SK-N-SH treated with all-trans-retinoic acid at 6 μM for 48 hours (cell line): ENCODE data around the gene VAT1L.

ENCODE experiments used
- ATAC-seq: fragments of 200-7000 bp; cut with Tn5 transposase; 3 replicates; pipeline ENCODE4 v1.9.1; 2020; ENCODE audit warnings: mild to moderate bottlenecking, moderate library complexity
- ARNTL ChIP-seq: fragments of 450-650 bp; formaldehyde crosslinking; IDR thresholded peaks from 2 replicates; pipeline ENCODE4 v1.5.0; 2020; ENCODE audit warnings: low read depth, mild to moderate bottlenecking, moderate library complexity, borderline replicate concordance
- BACH2 ChIP-seq: fragments of 250-450 bp; sonication (Bioruptor Pico); IDR thresholded peaks from 2 replicates; pipeline ENCODE4 v1.9.0; 2021; ENCODE audit warnings: mild to moderate bottlenecking, borderline replicate concordance
- CSDC2 ChIP-seq: fragments of 250-450 bp; sonication (Bioruptor Pico); IDR thresholded peaks from 2 replicates; pipeline ENCODE4 v1.5.0; 2020; ENCODE audit warnings: mild to moderate bottlenecking, moderate library complexity
- CSRNP3 ChIP-seq: fragments of 250-450 bp; sonication (Bioruptor Pico); IDR thresholded peaks from 2 replicates; pipeline ENCODE4 v1.5.1; 2021; ENCODE audit warnings: mild to moderate bottlenecking, moderate library complexity
- ESRRG ChIP-seq: fragments of 250-450 bp; sonication (Bioruptor Pico); IDR thresholded peaks from 2 replicates; pipeline ENCODE4 v1.6.1; 2021; ENCODE audit warnings: mild to moderate bottlenecking
- GLIS3 ChIP-seq: fragments of 250-450 bp; sonication (Bioruptor Pico); IDR thresholded peaks from 2 replicates; pipeline ENCODE4 v1.5.0; 2020; ENCODE audit warnings: mild to moderate bottlenecking, moderate library complexity
- OSR1 ChIP-seq: fragments of 250-450 bp; sonication (Bioruptor Pico); IDR thresholded peaks from 2 replicates; pipeline ENCODE4 v1.8.0; 2022; ENCODE audit warnings: moderate library complexity, mild to moderate bottlenecking, inconsistent platforms
- PATZ1 ChIP-seq: fragments of 250-450 bp; sonication (Bioruptor Pico); IDR thresholded peaks from 2 replicates; pipeline ENCODE4 v1.8.0; 2020; ENCODE audit warnings: mild to moderate bottlenecking, moderate library complexity, borderline replicate concordance
- POU6F1 ChIP-seq: fragments of 250-450 bp; sonication (Bioruptor Pico); IDR thresholded peaks from 2 replicates; pipeline ENCODE4 v1.8.0; 2021; ENCODE audit warnings: low read depth, mild to moderate bottlenecking, moderate library complexity, borderline replicate concordance
- PPARA ChIP-seq: fragments of 250-450 bp; sonication (Bioruptor Pico); IDR thresholded peaks from 2 replicates; pipeline ENCODE4 v1.5.0; 2020; ENCODE audit warnings: mild to moderate bottlenecking, borderline replicate concordance
- RARB ChIP-seq: fragments of 250-450 bp; sonication (Bioruptor Pico); IDR thresholded peaks from 2 replicates; pipeline ENCODE4 v1.8.0; 2021; ENCODE audit warnings: mild to moderate bottlenecking, moderate library complexity
- TCF4 ChIP-seq: fragments of 250-450 bp; sonication (Bioruptor Pico); IDR thresholded peaks from 2 replicates; pipeline ENCODE4 v1.8.0; 2021; ENCODE audit warnings: mild to moderate bottlenecking, moderate library complexity, borderline replicate concordance
- TOX ChIP-seq: fragments of 250-450 bp; sonication (Bioruptor Pico); IDR thresholded peaks from 2 replicates; pipeline ENCODE4 v1.8.0; 2021; ENCODE audit warnings: mild to moderate bottlenecking, moderate library complexity, borderline replicate concordance
- TSHZ2 ChIP-seq: fragments of 250-450 bp; sonication (Bioruptor Pico); IDR thresholded peaks from 2 replicates; pipeline ENCODE4 v1.5.0; 2020; ENCODE audit warnings: mild to moderate bottlenecking, moderate library complexity
- ZC3H10 ChIP-seq: fragments of 250-450 bp; sonication (Bioruptor Pico); IDR thresholded peaks from 2 replicates; pipeline ENCODE4 v1.5.1; 2021; ENCODE audit warnings: mild to moderate bottlenecking, moderate library complexity
- ZFP3 ChIP-seq: fragments of 250-450 bp; sonication (Bioruptor Pico); IDR thresholded peaks from 2 replicates; pipeline ENCODE4 v1.5.0; 2020; ENCODE audit warnings: mild to moderate bottlenecking, moderate library complexity
- ZFP30 ChIP-seq: fragments of 450-650 bp; formaldehyde crosslinking; IDR thresholded peaks from 2 replicates; pipeline ENCODE4 v1.5.0; 2022; ENCODE audit warnings: mild to moderate bottlenecking, moderate library complexity
- ZNF565 ChIP-seq: fragments of 450-650 bp; formaldehyde crosslinking; conservative IDR thresholded peaks from 2 replicates; pipeline ENCODE4 v1.5.0; 2020; ENCODE audit warnings: low read depth, mild to moderate bottlenecking, moderate library complexity
- ZNF70 ChIP-seq: fragments of 450-650 bp; formaldehyde crosslinking; IDR thresholded peaks from 2 replicates; pipeline ENCODE4 v1.5.0; 2020; ENCODE audit warnings: mild to moderate bottlenecking, moderate library complexity
- ZNF8 ChIP-seq: fragments of 450-650 bp; formaldehyde crosslinking; IDR thresholded peaks from 2 replicates; pipeline ENCODE4 v1.5.0; 2020; ENCODE audit warnings: mild to moderate bottlenecking, moderate library complexity

VAT1L gene

GRCh38 chr16:78005881-78006280 lies 217.5 kb downstream of the VAT1L start (continued):
- TF ChIP-seq TSHZ2 (no peak), POU6F1 (CRISPR knock-in tag) (no peak), RARB (CRISPR knock-in tag) (no peak), TCF4 (CRISPR knock-in tag) (no peak)
- TF ChIP-seq, all 23 proteins: peak for 0

GRCh38 chr16:78007121-78007520 lies 218.8 kb downstream of the VAT1L start:
- ATAC-seq = no peak
- TF ChIP-seq BACH2 (CRISPR knock-in tag) (no peak), ZNF565 (CRISPR knock-in tag) (no peak), POU6F1 (CRISPR knock-in tag) (no peak), ZC3H10 (CRISPR knock-in tag) (no peak), ZFP3 (CRISPR knock-in tag) (no peak), ZNF8 (CRISPR knock-in tag) (no peak), PATZ1 (CRISPR knock-in tag) (no peak), GLIS3 (CRISPR knock-in tag) (no peak), RARB (CRISPR knock-in tag) (no peak), ZNF70 (CRISPR knock-in tag) (no peak), ARNTL (no peak), CSDC2 (CRISPR knock-in tag) (no peak), OSR1 (no peak)
- TF ChIP-seq, all 23 proteins: peak for 0

GRCh38 chr16:78022347-78023060 lies 234.1 kb downstream of the VAT1L start, which contains the start of gene CLEC3A:
TSS of gene CLEC3A (plus strand) at chr16:78022548. CDS start at chr16:78022627, 79 bp downstream.
- TF ChIP-seq TOX (CRISPR knock-in tag) (no peak), TSHZ2 (no peak), ZNF70 (CRISPR knock-in tag) (no peak), ZC3H10 (CRISPR knock-in tag) (no peak), GLIS3 (CRISPR knock-in tag) (no peak), TCF4 (CRISPR knock-in tag) (no peak), PPARA (CRISPR knock-in tag) (no peak), BACH2 (CRISPR knock-in tag) (no peak), RARB (CRISPR knock-in tag) (no peak), ZFP3 (CRISPR knock-in tag) (no peak), ZNF565 (CRISPR knock-in tag) (no peak), ZFP30 (no peak), CSRNP3 (CRISPR knock-in tag) (no peak), ESRRG (CRISPR knock-in tag) (no peak)
- no peak for ATAC-seq
